ENCODE results near the gene RAB10.

RAB10 gene

GRCh38 chr2:26100384-26100783, 66.5 kb downstream of the RAB10 start:
- TF ChIP-seq REST (IDR thresholded peaks at IDR 0.05; ENCODE audit: insufficient read depth in 1 of 2, low read depth in 2 of 2, low read length in 2 of 2): no peak
- no peak for TF ChIP-seq FOXP2 (optimal IDR thresholded peaks at IDR 0.05; ENCODE audit: borderline replicate concordance, extremely low read depth, extremely low read length, insufficient read depth)
- no peak for TF ChIP-seq SIN3A (IDR thresholded peaks at IDR 0.05; ENCODE audit: borderline replicate concordance, insufficient read depth, low read length)
- TF ChIP-seq POLR2AphosphoS5 (IDR thresholded peaks at IDR 0.05; ENCODE audit: low read depth, low read length): no peak

GRCh38 chr2:26103752-26104151, 69.9 kb downstream of the RAB10 start:
- TF ChIP-seq SIN3A (IDR thresholded peaks at IDR 0.05; ENCODE audit: borderline replicate concordance, insufficient read depth, low read length) (no peak), TAF1 (IDR thresholded peaks at IDR 0.05; ENCODE audit: borderline replicate concordance, insufficient read depth, low read length) (no peak), REST (IDR thresholded peaks at IDR 0.05; ENCODE audit: insufficient read depth in 1 of 2, low read depth in 2 of 2, low read length in 2 of 2) (no peak), FOXP2 (optimal IDR thresholded peaks at IDR 0.05; ENCODE audit: borderline replicate concordance, extremely low read depth, extremely low read length, insufficient read depth) (no peak), POLR2AphosphoS5 (IDR thresholded peaks at IDR 0.05; ENCODE audit: low read depth, low read length) (no peak)

- no peak for TF ChIP-seq POLR2AphosphoS5 (IDR thresholded peaks at IDR 0.05; ENCODE audit: low read depth, low read length)
- no peak for TF ChIP-seq FOXP2 (optimal IDR thresholded peaks at IDR 0.05; ENCODE audit: borderline replicate concordance, extremely low read depth, extremely low read length, insufficient read depth)
Measured at GRCh38 chr2:26112201-26112600, 78.3 kb downstream of the RAB10 start.

GRCh38 chr2:26114151-26114550, 80.3 kb downstream of the RAB10 start:
- no peak for TF ChIP-seq TAF1 (IDR thresholded peaks at IDR 0.05; ENCODE audit: borderline replicate concordance, insufficient read depth, low read length)
- no peak for TF ChIP-seq SIN3A (IDR thresholded peaks at IDR 0.05; ENCODE audit: borderline replicate concordance, insufficient read depth, low read length)
- TF ChIP-seq FOXP2 (optimal IDR thresholded peaks at IDR 0.05; ENCODE audit: borderline replicate concordance, extremely low read depth, extremely low read length, insufficient read depth): no peak
- no peak for TF ChIP-seq POLR2AphosphoS5 (IDR thresholded peaks at IDR 0.05; ENCODE audit: low read depth, low read length)
- TF ChIP-seq REST (IDR thresholded peaks at IDR 0.05; ENCODE audit: insufficient read depth in 1 of 2, low read depth in 2 of 2, low read length in 2 of 2): no peak

GRCh38 chr2:26118682-26119081, 84.8 kb downstream of the RAB10 start:
- TF ChIP-seq SIN3A (IDR thresholded peaks at IDR 0.05; ENCODE audit: borderline replicate concordance, insufficient read depth, low read length): no peak
- no peak for TF ChIP-seq REST (IDR thresholded peaks at IDR 0.05; ENCODE audit: insufficient read depth in 1 of 2, low read depth in 2 of 2, low read length in 2 of 2)
- TF ChIP-seq POLR2AphosphoS5 (IDR thresholded peaks at IDR 0.05; ENCODE audit: low read depth, low read length): no peak
- TF ChIP-seq FOXP2 (optimal IDR thresholded peaks at IDR 0.05; ENCODE audit: borderline replicate concordance, extremely low read depth, extremely low read length, insufficient read depth): no peak
- TF ChIP-seq TAF1 (IDR thresholded peaks at IDR 0.05; ENCODE audit: borderline replicate concordance, insufficient read depth, low read length): no peak

All from PFSK-1 (cell line).